Measurements from ENCODE around the gene REELD1.

DNA sequence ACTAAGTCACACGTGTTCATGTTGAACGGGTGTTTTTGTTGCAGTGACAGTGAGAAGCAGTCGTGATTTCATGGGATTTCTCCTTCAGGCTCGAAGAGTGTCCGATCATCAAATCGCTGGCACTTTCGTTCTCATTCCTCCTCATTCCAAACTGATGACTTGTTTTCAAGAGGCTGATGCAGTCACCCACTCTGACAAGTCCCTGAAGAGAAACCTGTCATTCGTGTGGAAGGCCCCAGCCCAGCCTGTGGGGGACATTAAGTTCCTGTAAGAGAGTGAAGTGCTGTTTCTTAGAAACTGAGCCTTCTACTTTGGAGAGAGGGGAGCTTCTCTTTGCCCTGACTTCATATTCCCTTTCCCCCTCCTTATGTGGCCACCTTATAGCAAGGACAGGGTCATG, 8.0 kb downstream of the REELD1 start:
- TF ChIP-seq, protein P1, sequence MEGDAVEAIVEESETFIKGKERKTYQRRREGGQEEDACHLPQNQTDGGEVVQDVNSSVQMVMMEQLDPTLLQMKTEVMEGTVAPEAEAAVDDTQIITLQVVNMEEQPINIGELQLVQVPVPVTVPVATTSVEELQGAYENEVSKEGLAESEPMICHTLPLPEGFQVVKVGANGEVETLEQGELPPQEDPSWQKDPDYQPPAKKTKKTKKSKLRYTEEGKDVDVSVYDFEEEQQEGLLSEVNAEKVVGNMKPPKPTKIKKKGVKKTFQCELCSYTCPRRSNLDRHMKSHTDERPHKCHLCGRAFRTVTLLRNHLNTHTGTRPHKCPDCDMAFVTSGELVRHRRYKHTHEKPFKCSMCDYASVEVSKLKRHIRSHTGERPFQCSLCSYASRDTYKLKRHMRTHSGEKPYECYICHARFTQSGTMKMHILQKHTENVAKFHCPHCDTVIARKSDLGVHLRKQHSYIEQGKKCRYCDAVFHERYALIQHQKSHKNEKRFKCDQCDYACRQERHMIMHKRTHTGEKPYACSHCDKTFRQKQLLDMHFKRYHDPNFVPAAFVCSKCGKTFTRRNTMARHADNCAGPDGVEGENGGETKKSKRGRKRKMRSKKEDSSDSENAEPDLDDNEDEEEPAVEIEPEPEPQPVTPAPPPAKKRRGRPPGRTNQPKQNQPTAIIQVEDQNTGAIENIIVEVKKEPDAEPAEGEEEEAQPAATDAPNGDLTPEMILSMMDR (IDR thresholded peaks at IDR 0.05), result no peak
- TF ChIP-seq POLR2AphosphoS5 (IDR thresholded peaks at IDR 0.05), result no peak
- no peak for TF ChIP-seq EP300 (IDR thresholded peaks at IDR 0.05)
- no peak for TF ChIP-seq POLR2A (IDR thresholded peaks at IDR 0.05; ENCODE audit: low read depth)
